ENCODE data around the gene VPS13D.

Gene VPS13D

DNA sequence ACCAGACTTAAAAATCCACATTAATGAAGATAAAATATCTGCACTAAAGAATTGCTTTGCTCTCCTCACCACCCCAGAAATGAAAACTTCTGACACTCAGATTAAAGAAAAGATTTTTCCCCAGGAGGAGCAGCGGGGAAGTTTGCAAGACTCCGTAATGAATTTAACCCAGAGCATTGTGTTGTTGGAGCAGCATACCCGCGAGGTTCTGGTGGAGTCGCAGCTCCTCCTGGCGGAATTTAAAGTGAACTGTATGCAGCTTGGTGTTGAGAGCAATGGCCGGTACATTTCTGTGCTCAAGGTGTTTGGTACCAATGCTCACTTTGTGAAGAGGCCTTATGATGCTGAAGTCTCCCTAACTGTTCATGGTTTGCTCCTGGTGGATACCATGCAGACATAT is 46.4 kb downstream of the VPS13D start:
- H2AFZ ChIP-seq (ENCODE audit: low read depth, low read length), result no peak overlapping the region
- H3K9ac ChIP-seq (ENCODE audit: low read depth, low read length), result no peak overlapping the region
- H3K36me3 ChIP-seq (ENCODE audit: insufficient read depth, low read length), result peaks cover 67% of the 10 kb centered on the region
- no peak overlapping the region for H3K4me2 ChIP-seq (ENCODE audit: insufficient read depth, low read length)
- no peaks in the 10 kb centered on the region for H3K27me3 ChIP-seq (ENCODE audit: insufficient read depth, low read length, poor library complexity)
- no peaks in the 10 kb centered on the region for H3K9me3 ChIP-seq (ENCODE audit: insufficient read depth, low read length, severe bottlenecking)
- DNase-seq, result no peak
- no peaks in the 10 kb centered on the region for H3K79me2 ChIP-seq (ENCODE audit: insufficient read depth, low read length)
- no peaks in the 10 kb centered on the region for H4K20me1 ChIP-seq (ENCODE audit: insufficient read depth, low read length)
- ATAC-seq (ENCODE audit: insufficient read depth, low read depth), result no peak
- no peak overlapping the region for H3K27ac ChIP-seq (ENCODE audit: low read length)
- no peak overlapping the region for H3K4me3 ChIP-seq (ENCODE audit: low read depth in 1 of 2, low read length in 2 of 2)
- H3K4me1 ChIP-seq (ENCODE audit: insufficient read depth, low read length), result no peaks in the 10 kb centered on the region
- TF ChIP-seq EZH2 (IDR thresholded peaks at IDR 0.05; ENCODE audit: borderline replicate concordance, low read depth, low read length, severe bottlenecking), result no peak
- TF ChIP-seq, protein P1, sequence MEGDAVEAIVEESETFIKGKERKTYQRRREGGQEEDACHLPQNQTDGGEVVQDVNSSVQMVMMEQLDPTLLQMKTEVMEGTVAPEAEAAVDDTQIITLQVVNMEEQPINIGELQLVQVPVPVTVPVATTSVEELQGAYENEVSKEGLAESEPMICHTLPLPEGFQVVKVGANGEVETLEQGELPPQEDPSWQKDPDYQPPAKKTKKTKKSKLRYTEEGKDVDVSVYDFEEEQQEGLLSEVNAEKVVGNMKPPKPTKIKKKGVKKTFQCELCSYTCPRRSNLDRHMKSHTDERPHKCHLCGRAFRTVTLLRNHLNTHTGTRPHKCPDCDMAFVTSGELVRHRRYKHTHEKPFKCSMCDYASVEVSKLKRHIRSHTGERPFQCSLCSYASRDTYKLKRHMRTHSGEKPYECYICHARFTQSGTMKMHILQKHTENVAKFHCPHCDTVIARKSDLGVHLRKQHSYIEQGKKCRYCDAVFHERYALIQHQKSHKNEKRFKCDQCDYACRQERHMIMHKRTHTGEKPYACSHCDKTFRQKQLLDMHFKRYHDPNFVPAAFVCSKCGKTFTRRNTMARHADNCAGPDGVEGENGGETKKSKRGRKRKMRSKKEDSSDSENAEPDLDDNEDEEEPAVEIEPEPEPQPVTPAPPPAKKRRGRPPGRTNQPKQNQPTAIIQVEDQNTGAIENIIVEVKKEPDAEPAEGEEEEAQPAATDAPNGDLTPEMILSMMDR (IDR thresholded peaks at IDR 0.05; ENCODE audit: borderline replicate concordance, extremely low read depth, low read length, poor library complexity, severe bottlenecking), result peak; percentile 20

DNA sequence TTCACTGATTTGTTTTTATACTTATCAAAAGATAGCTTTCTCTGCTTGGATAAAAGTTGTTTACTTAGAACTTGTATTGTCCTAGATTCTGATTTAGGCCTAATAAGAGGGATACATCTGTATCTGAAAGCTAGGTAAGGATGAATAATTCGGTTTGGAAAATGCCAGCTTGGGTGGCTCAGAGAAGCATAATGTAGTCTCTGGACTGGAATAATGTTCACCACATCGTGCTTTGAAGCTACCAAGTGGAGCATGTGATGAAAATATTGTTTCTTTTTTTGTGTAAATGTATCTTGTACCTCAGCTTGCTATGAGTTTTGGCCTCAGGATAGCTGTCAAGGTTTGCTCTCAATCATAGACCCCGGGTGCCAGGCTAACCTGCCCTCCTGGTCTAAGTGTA is 49.2 kb downstream of the VPS13D start:
- no peak overlapping the region for H3K4me2 ChIP-seq (ENCODE audit: insufficient read depth, low read length)
- no peak overlapping the region for H3K9ac ChIP-seq (ENCODE audit: low read depth, low read length)
- ATAC-seq (ENCODE audit: insufficient read depth, low read depth) (no peak), DNase-seq (no peak)
- H3K79me2 ChIP-seq (ENCODE audit: insufficient read depth, low read length), result no peaks in the 10 kb centered on the region
- H3K4me1 ChIP-seq (ENCODE audit: insufficient read depth, low read length), result no peaks in the 10 kb centered on the region
- H4K20me1 ChIP-seq (ENCODE audit: insufficient read depth, low read length), result no peaks in the 10 kb centered on the region
- no peak for TF ChIP-seq EZH2 (IDR thresholded peaks at IDR 0.05; ENCODE audit: borderline replicate concordance, low read depth, low read length, severe bottlenecking)
- TF ChIP-seq, protein P1 (IDR thresholded peaks at IDR 0.05; ENCODE audit: borderline replicate concordance, extremely low read depth, low read length, poor library complexity, severe bottlenecking), result no peak
- H3K36me3 ChIP-seq (ENCODE audit: insufficient read depth, low read length), result peaks cover 73% of the 10 kb centered on the region
- H3K9me3 ChIP-seq (ENCODE audit: insufficient read depth, low read length, severe bottlenecking), result no peaks in the 10 kb centered on the region
- H3K27me3 ChIP-seq (ENCODE audit: insufficient read depth, low read length, poor library complexity), result no peaks in the 10 kb centered on the region
- no peak overlapping the region for H3K27ac ChIP-seq (ENCODE audit: low read length)
- no peak overlapping the region for H3K4me3 ChIP-seq (ENCODE audit: low read depth in 1 of 2, low read length in 2 of 2)
- no peak overlapping the region for H2AFZ ChIP-seq (ENCODE audit: low read depth, low read length)

DNA sequence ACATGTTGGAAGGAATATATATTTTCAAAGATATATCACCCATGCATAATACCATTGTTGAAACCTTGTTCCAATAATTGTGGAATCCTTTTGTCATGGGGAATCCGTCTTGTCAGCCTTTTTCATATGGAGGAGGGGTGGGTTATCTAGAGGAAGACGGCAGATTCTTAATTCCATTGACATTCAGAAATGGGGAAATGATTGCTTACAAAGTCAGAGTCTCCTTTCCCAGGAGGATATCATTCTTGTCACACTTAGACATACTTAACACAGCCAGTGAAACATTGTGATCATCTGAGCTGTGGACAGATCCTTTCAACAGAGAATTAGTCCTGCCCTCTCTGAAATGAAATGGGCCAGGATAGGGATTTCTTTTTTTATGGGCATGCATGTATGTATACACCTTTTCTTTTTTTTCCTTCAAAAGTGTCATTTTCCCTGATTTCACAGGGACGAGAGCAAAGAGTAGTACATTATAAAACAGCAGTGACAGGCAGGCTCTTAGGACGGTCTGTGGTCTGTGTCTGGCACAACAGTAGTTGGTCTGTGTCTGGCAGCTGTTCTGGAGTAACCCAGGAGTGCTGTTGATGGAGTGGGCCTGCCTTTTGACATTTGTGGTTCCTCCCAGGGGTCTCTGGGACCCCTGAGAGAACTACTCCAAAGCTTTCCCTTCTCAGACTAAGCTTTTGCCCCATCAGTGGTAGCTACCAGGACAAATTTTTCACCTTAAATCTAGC is 50.1 kb downstream of the VPS13D start:
- no peaks in the 10 kb centered on the region for H3K4me1 ChIP-seq (ENCODE audit: insufficient read depth, low read length)
- ATAC-seq (ENCODE audit: insufficient read depth, low read depth), result no peak
- no peak overlapping the region for H3K4me3 ChIP-seq (ENCODE audit: low read depth in 1 of 2, low read length in 2 of 2)
- no peaks in the 10 kb centered on the region for H4K20me1 ChIP-seq (ENCODE audit: insufficient read depth, low read length)
- no peaks in the 10 kb centered on the region for H3K9me3 ChIP-seq (ENCODE audit: insufficient read depth, low read length, severe bottlenecking)
- H3K27ac ChIP-seq (ENCODE audit: low read length), result no peak overlapping the region
- H3K4me2 ChIP-seq (ENCODE audit: insufficient read depth, low read length), result no peak overlapping the region
- no peaks in the 10 kb centered on the region for H3K27me3 ChIP-seq (ENCODE audit: insufficient read depth, low read length, poor library complexity)
- no peaks in the 10 kb centered on the region for H3K79me2 ChIP-seq (ENCODE audit: insufficient read depth, low read length)
- peaks cover 71% of the 10 kb centered on the region for H3K36me3 ChIP-seq (ENCODE audit: insufficient read depth, low read length)
- DNase-seq, result no peak
- no peak for TF ChIP-seq EZH2 (IDR thresholded peaks at IDR 0.05; ENCODE audit: borderline replicate concordance, low read depth, low read length, severe bottlenecking)
- TF ChIP-seq, protein P1 (IDR thresholded peaks at IDR 0.05; ENCODE audit: borderline replicate concordance, extremely low read depth, low read length, poor library complexity, severe bottlenecking), result no peak
- H2AFZ ChIP-seq (ENCODE audit: low read depth, low read length), result no peak overlapping the region
- no peak overlapping the region for H3K9ac ChIP-seq (ENCODE audit: low read depth, low read length)
